Fibroblast of gingiva (primary cell): ENCODE measurements around the gene LDB2.

Source experiments
- DNase-seq: peaks from one replicate; pipeline ENCODE4 v3.0.0-alpha.2; 2011; ENCODE audit warnings: low read depth

LDB2 gene

DNA sequence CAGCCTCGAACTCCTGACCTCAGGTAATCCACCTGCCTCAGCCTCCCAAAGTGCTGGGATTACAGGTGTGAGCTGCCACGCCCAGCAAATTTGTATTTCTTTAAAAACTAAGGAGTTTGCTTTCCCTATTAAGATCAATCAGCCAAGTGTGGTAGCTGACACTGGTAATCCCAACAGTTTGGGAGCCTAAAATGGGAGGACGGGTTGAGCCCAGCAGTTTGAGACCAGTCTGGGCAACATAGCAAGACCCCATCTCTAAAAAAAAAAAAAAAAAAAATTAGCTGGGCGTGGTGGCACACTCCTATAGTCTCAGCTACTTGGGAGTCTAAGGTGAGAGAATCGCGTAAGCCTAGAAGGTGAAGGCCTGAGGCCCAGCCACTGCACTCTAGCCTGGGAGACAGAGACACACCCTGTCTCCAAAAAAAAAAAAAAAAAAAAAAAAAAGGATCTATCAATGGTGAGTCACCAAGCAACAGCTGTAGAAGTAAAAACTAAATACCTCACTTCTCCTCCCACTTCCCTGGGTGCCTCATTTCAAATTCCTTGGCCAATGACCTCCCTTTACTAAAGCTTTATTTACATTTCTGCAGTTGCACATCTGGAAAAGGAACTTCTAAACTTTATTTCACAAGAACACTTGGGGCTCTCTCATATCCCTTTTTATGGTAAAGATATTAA is 54.5 kb downstream of the LDB2 start:
- peak; percentile 79 for DNase-seq

DNA sequence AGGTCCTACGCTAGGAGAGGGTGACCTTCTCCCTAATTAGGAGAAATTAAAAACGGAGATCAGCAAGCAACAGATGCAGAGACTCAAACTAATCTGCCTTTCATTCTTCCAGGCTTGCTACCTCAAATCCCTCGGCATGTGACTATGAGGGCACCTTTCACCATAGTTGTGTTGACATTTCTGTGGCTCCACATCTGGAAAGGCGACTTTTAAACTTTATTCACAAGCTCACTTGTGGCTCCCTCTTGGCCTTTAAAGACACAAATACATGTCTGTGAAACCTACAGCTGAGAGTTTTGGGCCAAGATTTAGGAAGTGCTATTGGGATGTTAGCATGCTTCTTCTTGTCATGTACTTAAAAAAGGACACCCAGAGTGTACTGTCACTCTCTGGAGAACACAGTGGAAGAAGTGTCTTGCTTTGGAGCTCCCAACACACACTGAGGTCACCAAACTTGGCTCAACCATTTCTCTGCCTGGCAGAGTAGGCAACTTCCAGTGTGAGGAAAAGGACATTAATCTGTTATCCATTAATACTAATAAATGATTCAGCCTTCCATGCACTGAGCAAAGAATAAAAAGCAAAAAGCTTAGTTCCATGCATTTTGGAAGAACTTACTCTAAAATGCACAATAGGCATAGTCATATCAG is 60.1 kb downstream of the LDB2 start:
- DNase-seq: no peak

DNA sequence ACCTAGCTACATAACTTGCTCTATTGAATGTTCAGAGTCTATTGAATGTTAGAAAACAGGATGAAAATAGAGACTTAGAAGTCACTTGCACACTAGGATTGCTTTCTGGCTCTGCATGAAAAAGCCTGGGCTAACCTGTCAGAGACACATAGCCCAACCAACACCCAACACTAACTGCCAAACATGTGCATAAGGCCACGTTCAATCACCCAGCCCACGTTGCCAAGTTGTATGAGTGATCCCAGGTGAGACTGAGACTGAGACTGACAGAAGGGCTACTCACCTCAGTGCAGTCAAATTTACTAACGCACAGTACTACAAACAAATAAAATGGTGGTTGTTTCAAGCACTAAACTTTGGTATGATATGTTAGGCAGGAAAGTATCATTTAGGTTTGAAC is 61.0 kb downstream of the LDB2 start:
- DNase-seq: no peak

DNA sequence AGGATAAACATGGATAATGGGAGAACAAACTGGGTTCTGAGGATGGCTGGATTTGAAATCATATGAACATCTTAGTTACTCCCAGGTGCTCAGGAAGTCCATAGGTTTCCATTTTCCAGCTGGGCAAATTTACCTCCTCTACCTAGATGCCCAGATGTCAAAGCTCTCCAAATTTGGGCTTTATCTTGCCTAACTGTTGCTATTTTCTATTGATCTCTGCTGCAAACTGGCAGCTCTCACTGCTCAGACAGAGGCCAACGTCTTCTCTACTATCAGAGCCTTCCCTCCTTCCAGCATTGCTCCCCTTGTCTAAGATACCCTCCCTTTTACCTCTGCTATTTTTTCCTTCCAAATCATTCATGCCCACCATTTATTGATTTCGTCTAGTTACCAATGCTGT is 62.1 kb downstream of the LDB2 start:
- no peak for DNase-seq

DNA sequence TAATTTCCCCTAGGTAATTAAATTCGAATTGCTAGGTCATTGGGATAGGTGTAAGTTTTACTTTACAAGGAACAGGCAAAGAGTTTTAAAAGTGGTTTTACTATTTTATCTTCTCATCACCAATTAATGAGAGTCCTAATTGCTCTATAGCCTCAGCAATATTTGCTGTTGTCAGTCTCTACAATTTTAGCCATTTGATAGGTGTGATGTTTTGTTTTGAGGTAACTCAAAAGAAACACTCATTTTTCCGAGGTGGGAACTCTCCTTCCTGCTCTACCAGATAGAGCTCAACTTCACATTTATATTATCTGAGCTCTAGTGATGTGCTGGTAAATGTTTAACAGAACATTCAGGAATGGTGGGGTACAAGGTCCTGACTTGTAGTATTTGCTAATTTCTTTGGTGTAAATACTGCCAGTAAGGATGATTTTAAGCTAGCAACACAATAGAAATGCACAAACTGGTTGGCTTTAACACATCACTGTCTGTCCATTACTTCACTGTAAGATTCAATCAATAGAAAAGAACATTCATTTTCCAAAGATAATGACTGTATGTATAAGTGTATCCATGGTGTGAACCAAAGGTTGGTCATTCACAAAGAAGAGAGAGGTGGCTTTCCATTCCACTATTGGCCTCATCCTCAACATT is 62.7 kb downstream of the LDB2 start:
- DNase-seq: no peak

DNA sequence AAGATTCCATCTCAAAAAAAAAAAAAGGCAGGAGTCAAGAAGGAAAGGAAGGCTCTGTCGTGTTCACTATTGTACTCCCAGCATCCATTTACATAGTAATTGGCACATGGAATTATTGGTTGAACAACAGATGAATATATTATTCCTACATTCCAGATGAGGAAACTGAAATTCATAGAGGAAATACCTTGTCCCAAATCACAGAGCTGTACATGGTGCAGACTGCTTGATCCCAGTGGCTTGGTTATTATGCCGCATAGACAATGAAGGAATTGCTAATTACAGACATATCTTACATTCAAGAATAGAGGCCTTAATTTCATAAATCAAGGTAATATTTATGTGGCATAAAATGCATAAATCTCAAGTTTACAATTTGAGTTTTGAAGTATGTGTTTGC is 63.6 kb downstream of the LDB2 start:
- no peak for DNase-seq

DNA sequence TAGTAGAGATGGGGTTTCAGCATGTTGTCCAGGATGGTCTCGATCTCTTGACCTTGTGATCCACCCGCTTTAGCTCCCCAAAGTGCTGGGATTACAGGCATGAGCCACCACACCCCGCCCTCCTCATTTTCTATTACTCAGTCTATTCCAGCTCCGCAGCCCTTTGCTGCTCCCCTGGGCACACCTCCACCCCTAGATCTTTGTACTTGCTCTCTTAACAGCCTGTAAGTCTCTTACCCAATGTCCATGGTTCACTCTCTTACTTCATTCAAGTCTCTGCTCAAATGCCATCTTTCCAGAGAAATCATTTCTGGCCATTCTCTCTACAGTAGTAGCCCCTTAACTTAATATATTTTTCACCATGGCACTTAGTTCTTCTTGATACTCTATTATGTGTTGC is 64.7 kb downstream of the LDB2 start:
- no peak for DNase-seq

DNA sequence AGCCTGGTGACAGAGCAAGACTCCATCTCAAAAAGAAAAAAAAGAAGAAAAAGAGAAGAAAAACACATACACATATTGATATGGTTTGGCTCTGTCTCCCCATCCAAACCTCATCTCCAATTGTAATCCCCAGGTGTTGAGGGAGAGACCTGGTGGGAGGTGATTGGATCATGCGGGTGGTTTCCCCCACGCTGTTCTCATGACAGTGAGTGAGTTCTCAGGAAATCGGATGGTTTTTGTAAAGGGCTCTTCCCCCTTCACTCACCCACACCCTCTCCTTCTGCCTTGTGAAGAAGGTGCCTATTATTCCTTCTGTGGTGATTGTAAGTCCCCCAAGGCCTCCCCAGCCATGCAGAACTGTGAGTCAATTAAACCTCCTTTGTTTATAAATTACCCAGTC is 68.4 kb downstream of the LDB2 start:
- DNase-seq: no peak

DNA sequence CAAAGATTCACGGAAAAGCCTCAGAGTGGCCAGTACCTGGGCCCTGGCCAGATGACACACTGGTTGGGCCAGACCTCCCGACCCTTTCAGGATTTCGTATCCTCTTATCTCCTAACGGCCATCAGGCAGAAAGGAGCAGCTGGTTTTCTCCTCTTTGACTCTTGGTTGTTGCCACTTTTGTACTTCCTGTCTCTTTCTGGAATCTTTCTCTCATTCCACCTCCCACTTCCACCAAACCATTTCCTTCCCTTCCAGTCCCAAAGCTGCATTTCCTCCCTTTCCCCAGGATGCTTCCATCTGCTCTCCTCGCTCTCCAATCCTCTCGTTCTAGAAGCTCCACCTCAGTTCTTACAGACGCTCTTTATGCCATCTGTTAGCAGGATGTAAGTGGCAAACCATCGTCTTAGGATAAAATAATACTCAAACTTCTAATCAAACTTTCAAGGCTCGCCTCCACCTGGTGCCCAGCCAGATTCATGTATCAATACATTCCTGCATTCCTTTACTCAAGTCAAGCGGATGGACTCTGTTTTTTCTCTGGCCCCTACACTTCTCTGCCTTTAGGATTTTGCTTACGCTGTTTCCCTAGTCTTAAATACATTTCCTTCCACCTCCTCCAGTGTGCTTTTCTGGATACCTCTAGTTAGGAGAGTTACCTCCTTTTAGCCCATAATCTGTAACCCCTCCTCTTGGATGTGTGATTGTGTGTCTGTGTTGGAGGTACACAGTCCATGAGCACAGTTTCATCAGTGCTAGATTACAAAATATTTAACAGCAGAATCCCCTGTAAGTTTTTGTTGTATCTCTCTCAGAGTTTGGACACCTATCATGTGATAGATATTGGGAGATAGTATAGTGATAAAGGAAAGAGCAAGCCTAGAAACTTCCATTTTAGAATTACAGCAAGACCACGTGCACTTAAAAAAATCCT is 70.4 kb downstream of the LDB2 start:
- DNase-seq: no peak

DNA sequence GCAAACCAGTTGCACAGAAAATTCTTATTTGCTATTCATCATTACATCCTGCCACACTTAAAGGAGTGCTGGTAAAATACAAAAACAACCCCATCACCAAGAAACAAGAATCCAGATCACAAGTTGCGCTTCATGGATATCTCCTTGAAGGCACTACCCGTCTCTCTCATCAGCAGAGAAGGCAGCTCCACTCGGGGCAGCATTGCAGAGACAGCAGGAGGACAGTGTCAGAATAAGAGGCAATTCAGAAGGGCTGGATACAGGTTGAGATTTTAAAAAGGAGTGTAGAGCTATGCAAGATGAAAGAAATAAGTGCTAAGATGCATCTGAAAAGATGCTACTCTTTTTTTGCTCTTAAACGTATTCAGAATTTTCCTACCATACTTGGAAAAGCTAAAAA is 71.4 kb downstream of the LDB2 start:
- DNase-seq: no peak

DNA sequence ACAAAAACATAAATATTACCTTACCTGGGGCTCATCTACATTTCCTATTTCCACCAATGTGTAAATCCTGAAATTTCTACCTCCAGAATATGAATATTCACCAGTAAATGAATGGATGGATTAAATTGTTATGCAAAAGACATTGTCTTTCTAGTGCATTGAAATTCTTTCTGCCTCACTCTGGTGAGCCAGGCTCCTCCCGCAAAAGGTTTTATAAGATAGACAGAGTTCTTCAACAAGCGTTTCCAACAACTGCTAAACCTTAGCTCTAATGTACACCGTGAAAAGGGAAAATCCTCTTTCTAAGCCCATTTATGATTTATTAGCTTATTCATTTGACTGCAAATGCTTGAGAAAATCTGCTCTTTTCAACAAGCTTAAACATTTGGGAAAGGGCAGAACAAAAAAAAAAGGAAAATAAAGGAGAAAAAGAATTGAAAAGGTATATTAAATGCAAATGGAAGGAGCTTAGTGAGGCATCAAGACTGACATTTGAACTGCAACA is 72.0 kb downstream of the LDB2 start:
- DNase-seq: no peak

DNA sequence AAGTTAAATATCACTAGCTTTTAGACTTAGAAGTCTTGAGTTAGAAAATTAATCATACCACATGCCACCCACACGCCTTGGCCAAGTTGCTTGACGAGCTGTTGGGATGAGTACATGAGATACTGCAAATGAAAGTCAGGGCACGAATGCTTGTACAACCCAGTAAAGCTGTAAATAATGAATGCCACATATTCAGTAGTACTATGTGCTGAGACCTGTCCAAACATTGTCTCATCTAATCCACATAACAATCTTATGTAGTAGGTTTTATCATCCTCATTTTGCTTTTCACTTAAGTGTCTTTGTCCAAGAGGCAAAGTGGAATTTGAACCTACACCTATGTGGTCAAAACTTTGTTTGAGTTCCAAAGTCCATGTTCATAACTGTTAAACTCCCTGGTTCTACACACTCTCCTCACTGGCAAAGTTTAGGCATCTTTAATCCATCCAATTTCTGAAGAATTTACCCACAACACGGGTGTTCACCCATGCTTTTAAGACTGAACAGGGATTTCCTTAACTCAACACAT is 74.1 kb downstream of the LDB2 start:
- no peak for DNase-seq

DNA sequence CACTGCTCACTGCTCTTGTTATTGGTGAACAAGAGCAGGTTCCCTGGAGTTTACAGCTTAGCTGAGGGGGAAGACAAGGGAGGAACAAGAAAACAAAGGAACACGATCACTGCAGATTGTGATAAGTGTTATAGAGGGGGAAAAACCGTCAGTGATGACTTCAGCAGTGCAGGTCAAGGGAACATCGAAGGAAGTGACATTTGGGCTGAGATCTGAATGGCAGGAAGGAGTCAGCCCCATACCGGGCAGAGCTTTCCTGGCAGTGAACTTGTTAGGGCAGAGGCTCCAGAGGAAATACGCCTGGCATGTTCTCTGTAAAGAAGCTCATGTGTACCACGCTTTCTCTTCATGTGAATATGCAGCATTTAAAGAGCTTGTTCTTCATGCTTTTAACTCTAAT is 78.1 kb downstream of the LDB2 start:
- no peak for DNase-seq

DNA sequence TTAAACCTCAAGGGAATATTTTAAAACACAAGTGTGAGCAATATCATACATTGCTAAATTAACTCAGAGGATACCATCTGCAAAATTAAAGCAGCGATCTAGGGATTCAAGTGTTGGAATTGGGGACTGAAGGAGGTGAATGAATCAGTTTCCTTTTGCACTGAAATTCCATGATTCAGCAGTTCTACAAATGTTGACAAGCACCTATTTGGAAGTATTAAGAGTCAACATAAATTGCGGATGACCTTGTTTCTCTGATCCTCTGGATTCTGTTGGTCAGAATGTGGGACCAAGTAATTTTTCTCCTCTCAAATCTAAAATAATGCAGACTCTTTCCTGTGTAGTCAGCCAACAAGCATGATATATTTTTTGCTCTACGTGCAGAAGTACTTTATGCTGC is 78.8 kb downstream of the LDB2 start:
- DNase-seq: no peak

DNA sequence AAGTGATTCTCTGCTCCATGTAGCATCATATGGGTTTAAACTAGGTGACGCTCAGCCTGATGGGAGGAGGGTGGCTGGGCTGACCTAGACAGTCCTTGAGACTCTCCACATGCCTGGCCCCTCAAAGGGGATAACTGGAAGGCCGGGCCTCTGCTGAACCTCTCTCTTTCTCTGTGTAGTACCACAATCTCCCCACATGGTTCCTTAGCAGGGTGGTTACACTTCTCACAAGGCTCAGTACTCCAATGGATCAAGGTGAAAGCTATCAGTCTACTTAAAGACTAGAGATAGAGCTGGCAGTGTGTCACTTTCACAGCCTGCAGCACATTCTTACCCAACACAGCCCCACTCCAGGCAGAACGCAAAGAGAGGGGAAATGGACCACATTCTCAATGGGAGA is 80.4 kb downstream of the LDB2 start:
- DNase-seq: no peak

DNA sequence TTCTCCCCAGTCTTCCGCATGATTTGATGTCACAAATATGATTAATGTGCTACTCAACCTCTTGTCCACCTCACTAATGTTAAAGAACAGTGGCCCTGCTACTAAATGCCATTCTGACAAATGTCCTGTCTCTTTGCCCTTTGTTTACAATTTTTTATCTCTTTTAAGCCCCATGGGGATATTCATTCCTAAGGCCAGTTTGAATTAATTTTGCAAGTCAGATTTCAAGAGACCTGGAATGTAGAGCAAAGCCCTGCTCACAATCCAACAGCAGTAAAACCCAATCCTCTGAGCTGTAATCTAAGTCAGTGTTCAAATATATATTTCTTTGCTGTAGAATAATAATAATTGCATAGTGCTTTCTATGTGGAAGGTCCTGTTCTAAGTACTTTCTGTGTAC is 81.2 kb downstream of the LDB2 start:
- no peak for DNase-seq

DNA sequence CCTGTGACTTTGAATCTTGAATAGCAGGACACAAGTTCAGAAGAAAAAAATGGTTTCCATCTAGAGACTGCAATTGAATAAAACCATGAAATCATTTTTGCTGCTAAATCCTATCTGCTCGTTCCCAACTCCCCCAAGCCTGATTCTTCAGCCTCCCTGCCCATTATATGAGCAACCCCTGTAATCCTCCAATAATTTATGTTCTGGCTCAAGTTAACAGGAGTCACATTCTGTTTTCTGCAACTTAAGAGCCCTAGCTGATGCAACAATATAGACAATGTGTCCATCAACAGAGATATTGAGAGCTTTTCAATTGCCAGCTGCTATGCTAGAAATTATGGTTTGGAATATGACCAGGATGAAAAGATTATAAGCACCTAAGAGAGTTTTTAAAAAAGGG is 84.1 kb downstream of the LDB2 start:
- no peak for DNase-seq

DNA sequence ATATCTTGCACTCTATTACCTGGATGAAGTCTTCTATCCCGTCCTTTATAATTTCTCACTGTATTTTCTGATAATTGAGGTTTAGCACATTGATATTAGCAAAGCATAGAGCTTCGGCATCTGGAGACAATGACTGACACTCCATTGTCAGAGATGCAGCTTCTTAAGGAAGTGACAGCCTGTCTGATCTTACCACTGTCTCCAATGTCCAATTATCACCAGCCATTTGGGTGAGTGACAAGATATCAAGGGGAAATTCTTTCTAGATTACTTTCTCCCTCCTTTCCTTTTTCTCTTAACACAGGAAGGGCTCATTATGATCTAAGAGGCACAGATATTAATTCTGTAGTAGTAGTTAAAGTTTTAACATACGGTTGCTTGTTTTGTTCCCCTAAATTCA is 86.4 kb downstream of the LDB2 start:
- DNase-seq: no peak

DNA sequence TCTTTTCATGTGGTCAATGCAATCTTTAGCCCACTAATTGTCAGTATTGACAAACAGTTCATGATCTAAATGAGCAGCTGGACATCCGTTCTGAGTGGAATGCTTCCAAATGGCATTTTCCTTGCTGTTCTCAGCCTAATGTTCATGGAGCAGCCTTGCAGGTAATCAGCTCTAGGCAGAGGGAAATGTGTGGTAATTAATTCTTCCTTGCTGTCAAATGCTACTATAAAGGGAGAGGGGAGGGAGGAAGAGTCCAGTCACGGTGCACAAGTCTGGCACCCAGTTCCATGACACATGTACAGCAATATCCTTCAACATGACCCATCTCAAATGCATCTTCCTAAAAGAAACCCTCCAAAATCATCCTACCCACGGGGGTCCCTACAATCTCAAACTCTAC is 88.5 kb downstream of the LDB2 start:
- no peak for DNase-seq

DNA sequence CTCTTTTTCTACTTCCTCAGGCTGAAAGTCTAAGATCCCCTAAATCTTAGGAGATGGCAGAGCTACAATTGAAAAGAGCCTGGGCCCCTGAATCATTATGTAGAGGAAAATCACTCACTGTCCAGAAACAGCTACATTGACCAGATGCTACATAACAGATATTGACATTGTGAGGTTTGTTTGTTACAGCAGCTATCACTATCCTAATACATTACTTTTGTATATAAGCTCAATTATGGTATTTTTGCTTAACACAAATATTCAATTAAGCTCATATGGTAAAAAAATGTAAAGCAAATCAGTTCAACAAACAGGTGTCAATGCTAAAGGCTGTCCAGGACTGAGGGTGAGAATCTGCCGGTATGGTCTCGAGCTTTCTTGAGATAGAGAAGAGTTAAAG is 89.4 kb downstream of the LDB2 start:
- DNase-seq: no peak

DNA sequence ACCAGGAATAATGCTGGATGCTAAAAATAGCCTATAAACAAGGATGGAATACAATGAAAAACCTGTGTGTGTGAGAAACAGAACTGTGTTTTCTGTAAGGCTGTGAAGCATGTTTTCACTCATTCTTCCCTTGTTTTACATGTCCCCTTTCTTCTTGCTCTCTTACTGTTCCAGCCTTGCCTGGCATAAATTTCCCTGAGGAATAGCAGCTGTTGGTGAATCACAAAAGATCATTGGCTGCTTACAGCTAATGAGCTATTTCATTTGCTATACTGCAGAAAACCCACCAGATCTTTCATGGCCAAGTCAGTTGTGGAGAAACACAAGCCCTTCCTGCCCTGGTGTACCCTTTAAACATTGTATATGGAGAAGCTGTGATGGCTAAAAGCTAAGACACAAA is 91.1 kb downstream of the LDB2 start:
- no peak for DNase-seq

DNA sequence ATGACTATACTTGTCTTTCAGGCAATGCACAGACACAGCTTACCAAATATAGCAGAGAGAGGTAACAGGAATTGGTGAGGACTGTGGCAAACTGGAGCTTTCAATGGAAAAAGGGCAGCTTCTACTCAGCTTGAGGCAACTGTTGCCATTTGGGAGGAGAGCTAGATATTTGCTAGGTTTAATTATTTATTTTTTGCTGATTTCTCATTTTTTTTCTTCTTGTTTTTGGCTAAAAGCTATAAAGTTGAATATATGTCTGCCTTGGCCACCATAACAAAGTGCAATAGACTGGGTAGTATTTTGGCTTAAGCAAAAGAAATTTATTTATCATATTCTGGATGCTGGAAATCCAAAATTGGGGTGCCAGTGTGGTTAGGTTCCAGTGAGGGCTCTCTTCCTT is 93.9 kb downstream of the LDB2 start:
- no peak for DNase-seq
